Lower lobe of right lung (tissue), 2 donors: ENCODE measurements around the gene RTBDN. TPM values are rescaled to one million over a fixed set of nuclear protein-coding genes. Genes with fewer than 3 reads are reported as not detected.
A peak's percentile ranks its signal among the peaks of the same experiment; 100 is the strongest.

Experiments
- ATAC-seq, 2 donors: fragments of 200-7000 bp; cut with Tn5 transposase; one replicate each; pipeline ENCODE4 v1.9.1; 2020 to 2022; ENCODE audit warnings: mild to moderate bottlenecking in 2 of 2, moderate library complexity in 2 of 2
- DNase-seq: peaks from one replicate; pipeline ENCODE4 v3.0.0-alpha.2; 2020
- H3K27ac ChIP-seq: fragments of 200-600 bp; one replicate; pipeline ENCODE4 v1.8.0; 2022
- H3K27me3 ChIP-seq: fragments of 200-600 bp; one replicate; pipeline ENCODE4 v1.8.0; 2022; ENCODE audit warnings: low read depth
- H3K36me3 ChIP-seq: fragments of 200-600 bp; one replicate; pipeline ENCODE4 v1.8.0; 2022; ENCODE audit warnings: mild to moderate bottlenecking
- H3K4me1 ChIP-seq: fragments of 200-600 bp; one replicate; pipeline ENCODE4 v1.8.0; 2022
- H3K4me3 ChIP-seq: fragments of 200-600 bp; one replicate; pipeline ENCODE4 v1.8.0; 2022; ENCODE audit warnings: mild to moderate bottlenecking
- H3K9me3 ChIP-seq: fragments of 200-600 bp; one replicate; pipeline ENCODE4 v1.8.0; 2022
- intact Hi-C: fragments of 100-400 bp; cut with DNase I; formaldehyde crosslinking; loops from one replicate; pipeline ENCODE4 v1.11.0; 2022
- total RNA-seq: library from RNA; stranded (reverse); fragmentation: NEBNext Ultra II Directional; extraction: Animal tissue kit (Norgen Biotek cat#: 25700); gene quantifications from one replicate; pipeline ENCODE4 v1.2.1, GENCODE V29; 2021
- TF ChIP-seq, protein P1 (sequence below): fragments of 200-600 bp; IDR thresholded peaks from one replicate; pipeline ENCODE4 v1.8.0; 2022; ENCODE audit warnings: antibody characterized with exemption, mild to moderate bottlenecking
- donor health status: DM: no; HTN: yes; CAD: no; lungs with severe emphysema.

RTBDN gene
- total RNA-seq, 1 donor from 2014 or later, result not detected

DNA sequence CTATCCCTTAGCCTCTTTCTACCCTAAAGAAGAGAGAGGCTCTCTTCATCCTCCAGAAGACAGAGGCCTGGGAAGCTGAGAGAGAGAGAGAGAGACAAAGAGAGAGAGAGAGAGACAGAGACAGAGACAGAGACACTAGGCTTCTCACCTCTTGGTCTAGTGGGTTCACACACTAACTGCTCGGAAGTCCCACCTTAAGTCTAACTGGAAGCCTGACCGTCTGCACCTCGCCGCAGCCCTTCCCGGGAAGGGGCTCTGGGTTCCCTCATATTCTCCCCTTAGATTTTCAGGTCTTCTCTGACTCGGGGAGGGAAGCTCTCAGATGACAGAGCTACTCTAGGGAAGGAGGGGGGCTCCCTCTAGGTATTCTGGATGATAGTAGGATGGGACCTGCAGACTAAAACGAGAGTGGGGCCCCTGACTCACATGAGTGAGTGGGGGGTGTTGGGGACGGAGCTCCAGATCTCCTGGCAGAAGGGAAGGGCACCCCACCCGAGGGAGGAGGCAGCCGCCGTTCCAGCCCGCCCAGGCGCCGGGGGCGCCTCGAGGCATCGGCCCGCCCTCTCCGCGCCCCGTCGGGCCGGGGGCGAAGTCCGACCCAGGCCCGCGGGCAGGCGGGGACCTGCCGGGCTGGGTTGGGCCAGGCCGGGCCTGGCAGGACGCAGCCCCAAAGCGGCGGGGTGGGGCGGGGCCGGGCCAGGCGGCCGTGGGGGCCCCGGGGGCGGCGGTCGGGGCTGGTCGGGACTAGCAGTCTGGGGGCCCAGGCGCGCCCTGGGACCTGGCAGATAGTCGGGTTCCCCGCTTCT lies 45.1 kb downstream of the RTBDN start:
- Histone ChIP-seq H3K9me3 (no peaks in the 10 kb centered on the region), H3K27me3 (no peaks in the 10 kb centered on the region), H3K4me1 (peaks cover 57% of the 10 kb centered on the region), H3K36me3 (no peaks in the 10 kb centered on the region), H3K27ac (peak overlapping the region; percentile 99), H3K4me3 (peak overlapping the region; percentile 95)
- intact Hi-C loops, result no loop called here
- DNase-seq (no peak), ATAC-seq (no peak)
- TF ChIP-seq, protein P1, sequence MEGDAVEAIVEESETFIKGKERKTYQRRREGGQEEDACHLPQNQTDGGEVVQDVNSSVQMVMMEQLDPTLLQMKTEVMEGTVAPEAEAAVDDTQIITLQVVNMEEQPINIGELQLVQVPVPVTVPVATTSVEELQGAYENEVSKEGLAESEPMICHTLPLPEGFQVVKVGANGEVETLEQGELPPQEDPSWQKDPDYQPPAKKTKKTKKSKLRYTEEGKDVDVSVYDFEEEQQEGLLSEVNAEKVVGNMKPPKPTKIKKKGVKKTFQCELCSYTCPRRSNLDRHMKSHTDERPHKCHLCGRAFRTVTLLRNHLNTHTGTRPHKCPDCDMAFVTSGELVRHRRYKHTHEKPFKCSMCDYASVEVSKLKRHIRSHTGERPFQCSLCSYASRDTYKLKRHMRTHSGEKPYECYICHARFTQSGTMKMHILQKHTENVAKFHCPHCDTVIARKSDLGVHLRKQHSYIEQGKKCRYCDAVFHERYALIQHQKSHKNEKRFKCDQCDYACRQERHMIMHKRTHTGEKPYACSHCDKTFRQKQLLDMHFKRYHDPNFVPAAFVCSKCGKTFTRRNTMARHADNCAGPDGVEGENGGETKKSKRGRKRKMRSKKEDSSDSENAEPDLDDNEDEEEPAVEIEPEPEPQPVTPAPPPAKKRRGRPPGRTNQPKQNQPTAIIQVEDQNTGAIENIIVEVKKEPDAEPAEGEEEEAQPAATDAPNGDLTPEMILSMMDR, result no peak

DNA sequence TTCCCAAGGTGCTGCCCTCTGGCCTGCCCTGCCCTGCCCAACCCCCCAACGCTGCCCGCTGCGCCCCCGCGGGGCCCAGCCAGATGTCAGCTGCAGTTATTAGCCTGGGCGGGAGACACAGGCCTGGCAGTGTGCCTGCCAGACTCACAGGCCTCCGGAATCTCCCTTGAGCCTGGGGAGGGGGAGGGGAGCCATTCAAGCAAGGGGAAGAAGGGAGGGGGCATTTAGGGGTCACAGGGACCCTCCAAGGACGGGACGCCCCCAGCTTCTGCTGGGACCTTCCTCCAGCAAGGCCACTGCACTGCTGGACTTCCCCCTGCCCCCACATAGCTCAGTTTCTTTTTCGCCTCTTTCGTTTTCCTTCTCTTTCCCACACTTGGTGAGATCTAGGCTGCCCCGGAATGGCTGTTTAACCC lies 45.7 kb downstream of the RTBDN start:
- DNase-seq, result peak; percentile 85
- peak overlapping the region; percentile 95 for H3K4me3 ChIP-seq
- H3K9me3 ChIP-seq, result no peaks in the 10 kb centered on the region
- no peaks in the 10 kb centered on the region for H3K36me3 ChIP-seq
- intact Hi-C loops, result no loop called here
- no peaks in the 10 kb centered on the region for H3K27me3 ChIP-seq
- TF ChIP-seq, protein P1, result no peak
- no peak for ATAC-seq
- H3K4me1 ChIP-seq, result peaks cover 57% of the 10 kb centered on the region
- H3K27ac ChIP-seq, result peak overlapping the region; percentile 99

DNA sequence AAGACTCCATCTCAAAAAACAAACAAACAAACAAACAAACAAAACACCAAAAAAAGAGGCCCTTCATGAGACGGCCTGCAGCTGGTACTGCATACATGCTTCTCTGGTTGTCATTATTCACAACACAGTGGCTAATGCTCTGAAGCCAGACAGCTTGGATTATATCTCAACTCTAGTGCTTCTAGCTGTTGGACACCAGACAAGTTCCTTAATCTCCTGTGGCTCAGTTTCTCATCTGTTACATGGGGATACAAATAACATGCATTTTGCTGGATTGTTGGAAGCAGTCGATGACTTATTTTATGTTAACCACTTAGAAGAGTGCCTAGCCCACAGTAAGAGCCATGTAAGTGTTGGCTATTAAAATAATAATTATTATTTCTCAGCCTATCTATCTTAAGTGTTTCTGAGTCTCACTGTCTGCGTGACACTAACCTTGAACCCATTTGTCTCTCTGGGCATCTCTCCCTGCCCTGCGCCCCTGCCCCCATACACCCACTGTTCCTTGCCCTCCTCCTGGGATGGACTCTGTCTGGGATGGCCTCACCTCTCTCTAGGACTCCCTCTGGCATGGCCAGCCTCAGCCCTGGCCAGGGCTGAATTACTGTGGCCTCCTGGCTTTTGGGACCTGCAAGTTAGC lies 46.2 kb downstream of the RTBDN start:
- peak overlapping the region; percentile 95 for H3K4me3 ChIP-seq
- intact Hi-C loops, result no loop called here
- ATAC-seq (no peak), DNase-seq (no peak)
- TF ChIP-seq, protein P1, result no peak
- H3K27me3 ChIP-seq, result no peaks in the 10 kb centered on the region
- H3K4me1 ChIP-seq, result peaks cover 63% of the 10 kb centered on the region
- H3K9me3 ChIP-seq, result no peaks in the 10 kb centered on the region
- no peaks in the 10 kb centered on the region for H3K36me3 ChIP-seq
- H3K27ac ChIP-seq, result peak overlapping the region; percentile 99

DNA sequence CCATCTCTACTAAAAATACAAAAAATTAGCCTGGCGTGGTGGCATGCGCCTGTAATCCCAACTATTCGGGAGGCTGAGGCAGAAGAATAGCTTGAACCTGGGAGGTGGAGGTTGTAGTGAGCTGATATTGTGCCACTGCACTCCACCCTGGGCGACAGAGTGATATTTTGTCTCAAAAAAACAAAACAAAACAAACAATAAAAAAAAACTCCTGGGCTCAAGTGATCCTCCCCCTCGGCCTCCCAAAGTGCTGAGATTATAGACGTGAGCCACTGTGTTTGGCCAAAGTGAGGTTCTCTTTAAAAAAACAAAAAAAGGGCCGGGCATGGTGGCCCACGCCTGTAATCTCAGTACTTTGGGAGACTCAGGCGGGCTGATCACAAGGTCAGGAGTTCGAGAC lies 46.9 kb downstream of the RTBDN start:
- TF ChIP-seq, protein P1, result no peak
- no peaks in the 10 kb centered on the region for H3K36me3 ChIP-seq
- no peak for DNase-seq
- H3K9me3 ChIP-seq, result no peaks in the 10 kb centered on the region
- peaks cover 69% of the 10 kb centered on the region for H3K4me1 ChIP-seq
- H3K4me3 ChIP-seq, result no peak overlapping the region
- peak overlapping the region; percentile 99 for H3K27ac ChIP-seq
- intact Hi-C loops, result no loop called here
- no peak for ATAC-seq
- no peaks in the 10 kb centered on the region for H3K27me3 ChIP-seq

DNA sequence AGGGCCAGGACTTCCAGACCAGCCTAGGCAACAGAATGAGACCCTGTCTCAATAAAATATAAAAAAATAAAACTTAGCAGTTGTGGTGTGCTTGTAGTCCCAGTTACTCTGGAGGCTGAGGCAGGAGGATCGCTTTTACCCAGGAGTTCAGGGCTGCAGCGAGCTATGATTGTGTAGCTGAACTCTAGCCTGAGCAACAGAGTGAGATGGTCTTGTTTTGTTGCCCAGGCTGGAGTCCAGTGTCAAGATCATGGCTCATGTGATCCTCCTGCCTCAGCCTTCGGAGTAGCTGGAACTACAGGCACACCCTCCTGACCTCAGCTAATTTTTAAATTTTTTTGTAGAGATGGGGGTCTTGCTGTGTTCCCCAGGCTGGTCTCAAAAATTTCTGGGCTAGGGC lies 47.4 kb downstream of the RTBDN start:
- no peak overlapping the region for H3K4me3 ChIP-seq
- intact Hi-C loops, result no loop called here
- ATAC-seq, result no peak
- no peak for DNase-seq
- H3K9me3 ChIP-seq, result no peaks in the 10 kb centered on the region
- peak overlapping the region; percentile 99 for H3K27ac ChIP-seq
- H3K27me3 ChIP-seq, result no peaks in the 10 kb centered on the region
- peaks cover 72% of the 10 kb centered on the region for H3K4me1 ChIP-seq
- no peaks in the 10 kb centered on the region for H3K36me3 ChIP-seq
- TF ChIP-seq, protein P1, result no peak
